Suprapubic skin (tissue), 4 donors: ENCODE data around the gene XAB2.

Experiments
- POLR2A ChIP-seq, 2 donors: fragments of 450-650 bp; IDR thresholded peaks; one replicate each; pipeline ENCODE4 v1.6.1; 2017; ENCODE audit warnings: antibody characterized with exemption in 2 of 2, mild to moderate bottlenecking in 2 of 2, moderate library complexity in 2 of 2
- POLR2AphosphoS5 ChIP-seq, 3 donors: sonication (generic); formaldehyde crosslinking; IDR thresholded peaks; one replicate each; pipeline ENCODE4 v1.6.1; 2017; ENCODE audit warnings: antibody characterized with exemption in 3 of 3
- TF ChIP-seq, protein P1 (sequence below), 2 donors: fragments of 200-600 bp in 1 of 2; fragments of 450-650 bp in 1 of 2; sonication (generic) in 1 of 2; IDR thresholded peaks; one replicate each; pipeline ENCODE4 v1.5.1; 2016 to 2019; ENCODE audit warnings: antibody characterized with exemption in 2 of 2, mild to moderate bottlenecking in 1 of 2, moderate library complexity in 1 of 2

GRCh38 chr19:7655581-7655980 is 26.2 kb upstream of the XAB2 start:
- TF ChIP-seq, protein P1, sequence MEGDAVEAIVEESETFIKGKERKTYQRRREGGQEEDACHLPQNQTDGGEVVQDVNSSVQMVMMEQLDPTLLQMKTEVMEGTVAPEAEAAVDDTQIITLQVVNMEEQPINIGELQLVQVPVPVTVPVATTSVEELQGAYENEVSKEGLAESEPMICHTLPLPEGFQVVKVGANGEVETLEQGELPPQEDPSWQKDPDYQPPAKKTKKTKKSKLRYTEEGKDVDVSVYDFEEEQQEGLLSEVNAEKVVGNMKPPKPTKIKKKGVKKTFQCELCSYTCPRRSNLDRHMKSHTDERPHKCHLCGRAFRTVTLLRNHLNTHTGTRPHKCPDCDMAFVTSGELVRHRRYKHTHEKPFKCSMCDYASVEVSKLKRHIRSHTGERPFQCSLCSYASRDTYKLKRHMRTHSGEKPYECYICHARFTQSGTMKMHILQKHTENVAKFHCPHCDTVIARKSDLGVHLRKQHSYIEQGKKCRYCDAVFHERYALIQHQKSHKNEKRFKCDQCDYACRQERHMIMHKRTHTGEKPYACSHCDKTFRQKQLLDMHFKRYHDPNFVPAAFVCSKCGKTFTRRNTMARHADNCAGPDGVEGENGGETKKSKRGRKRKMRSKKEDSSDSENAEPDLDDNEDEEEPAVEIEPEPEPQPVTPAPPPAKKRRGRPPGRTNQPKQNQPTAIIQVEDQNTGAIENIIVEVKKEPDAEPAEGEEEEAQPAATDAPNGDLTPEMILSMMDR (IDR thresholded peaks at IDR 0.05) = no peak
- TF ChIP-seq POLR2A (IDR thresholded peaks at IDR 0.05) (no peak), POLR2AphosphoS5 (IDR thresholded peaks at IDR 0.05) (no peak)
